SKM-1 treated with dmso at 0.1 percent for 144 hours (cell line): ENCODE data around the gene SCAMP4.

Source experiments
- DNase-seq: peaks from one replicate; lab custom pipeline; 2025; ENCODE audit not compliant: unreplicated experiment; lab: John Stamatoyannopoulos, UW

Gene SCAMP4

DNA sequence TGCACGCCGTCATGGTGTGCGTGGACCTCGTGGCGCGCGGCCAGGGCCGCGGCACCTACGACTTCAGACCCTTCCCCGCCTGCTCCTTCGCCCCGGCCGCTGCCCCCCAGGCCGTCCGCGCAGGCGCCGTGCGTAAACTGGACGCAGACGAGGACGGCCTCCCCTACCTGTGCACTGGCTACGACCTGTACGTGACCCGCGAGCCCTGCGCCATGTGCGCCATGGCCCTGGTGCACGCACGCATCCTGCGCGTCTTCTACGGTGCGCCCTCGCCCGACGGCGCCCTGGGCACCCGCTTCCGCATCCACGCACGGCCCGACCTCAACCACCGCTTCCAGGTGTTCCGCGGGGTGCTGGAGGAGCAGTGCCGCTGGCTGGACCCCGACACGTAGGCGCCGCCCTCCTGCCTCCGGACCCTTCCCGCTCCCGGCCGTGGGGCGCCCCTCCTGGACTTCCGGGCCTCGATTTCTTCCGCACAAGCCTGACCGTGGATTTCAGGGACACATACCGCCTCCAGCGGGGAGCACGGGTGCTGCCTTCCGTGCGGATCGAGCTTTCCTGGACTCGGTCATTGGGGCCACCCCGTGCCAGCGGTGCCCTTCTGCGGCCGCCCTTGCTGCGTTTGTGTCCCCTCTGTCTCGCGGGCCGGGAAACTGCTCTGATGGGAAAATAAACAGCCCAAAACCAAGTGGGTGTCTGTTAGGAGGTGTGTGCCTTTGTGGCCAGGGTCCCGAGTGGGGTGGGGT lies 7.7 kb downstream of the SCAMP4 start:
- DNase-seq = no peak

DNA sequence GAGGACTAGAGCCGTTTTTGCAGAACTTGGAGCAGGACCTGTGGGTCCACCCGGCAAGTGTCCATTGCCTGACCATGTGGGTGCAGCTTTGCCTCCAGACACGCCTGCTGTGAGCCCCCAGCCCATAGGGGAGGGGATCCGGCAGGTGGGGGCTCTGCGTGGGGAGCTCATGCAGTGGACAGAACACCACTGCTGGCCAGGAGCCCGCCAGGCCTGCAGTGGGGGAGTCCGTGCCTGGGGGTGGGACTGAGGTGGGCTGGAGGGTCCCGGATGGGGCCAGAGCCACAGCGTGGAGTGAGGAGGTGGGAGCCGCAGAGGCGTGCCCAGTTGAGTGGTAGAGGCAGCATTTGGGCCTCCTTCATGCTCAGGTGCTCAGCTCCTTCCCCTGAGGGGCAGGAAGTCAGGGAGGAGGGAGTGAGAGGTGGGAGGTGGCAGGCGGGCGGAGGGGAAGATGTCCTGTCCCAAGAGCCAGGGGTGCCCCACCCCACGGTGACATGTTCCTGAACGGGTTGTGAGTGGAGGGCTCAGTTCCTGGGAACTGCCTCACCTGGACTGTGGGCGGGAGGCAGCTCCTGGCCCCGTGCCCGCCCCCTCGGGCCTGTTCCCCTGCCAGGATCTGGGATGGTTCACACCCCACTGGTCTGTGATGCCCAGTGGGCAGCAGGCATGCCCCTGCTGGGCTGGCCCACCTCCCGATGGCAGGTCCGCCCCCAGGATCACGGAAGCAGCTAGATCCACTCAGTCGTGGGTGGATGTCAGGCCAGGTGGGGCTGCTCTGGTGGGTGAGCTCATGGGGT lies 8.8 kb downstream of the SCAMP4 start:
- DNase-seq = no peak

DNA sequence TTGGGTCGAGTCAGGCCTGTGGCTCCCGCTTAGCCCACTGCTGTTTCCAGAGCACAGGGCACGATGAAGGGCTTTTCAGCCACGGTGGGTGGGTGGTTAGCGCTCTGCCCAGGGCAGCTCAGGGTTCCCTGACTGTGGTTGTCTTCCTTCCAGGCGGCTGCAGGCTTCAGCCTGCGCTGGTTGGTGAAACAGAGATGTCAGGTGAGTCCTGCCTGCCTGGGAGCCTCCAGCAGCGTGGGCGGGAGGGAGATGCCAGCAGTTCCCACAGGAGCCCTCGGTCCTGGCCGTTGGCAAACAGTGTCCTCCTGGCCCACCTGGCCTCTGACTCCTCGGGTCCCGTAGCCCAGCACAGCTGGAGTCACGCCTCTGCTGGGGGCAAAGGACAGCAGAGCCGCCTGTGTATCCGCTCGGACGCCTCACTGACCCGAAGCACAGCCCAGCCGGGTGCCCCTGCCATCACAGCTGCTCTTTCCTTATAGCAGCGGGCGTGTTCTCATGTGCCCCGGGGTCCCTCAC lies 9.7 kb downstream of the SCAMP4 start:
- no peak for DNase-seq

DNA sequence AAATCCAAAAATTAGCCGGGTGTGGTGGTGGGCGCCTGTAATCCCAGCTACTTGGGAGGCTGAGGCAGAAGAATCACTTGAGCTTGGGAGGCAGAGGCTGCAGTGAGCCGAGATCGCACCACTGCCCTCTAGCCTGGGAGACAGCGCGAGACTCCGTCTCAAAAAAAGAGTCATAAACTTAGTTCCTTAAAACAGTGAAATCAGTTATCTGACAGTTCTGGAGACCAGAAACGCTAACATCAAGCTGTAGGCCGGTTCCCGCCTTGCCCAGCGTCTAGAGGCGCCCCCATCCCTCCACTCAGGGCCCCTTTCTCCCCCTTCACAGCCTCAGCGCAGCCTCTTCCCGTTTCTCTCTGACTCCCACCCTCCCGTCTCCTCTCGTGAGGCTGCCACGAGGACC lies 11.9 kb downstream of the SCAMP4 start:
- DNase-seq = no peak

DNA sequence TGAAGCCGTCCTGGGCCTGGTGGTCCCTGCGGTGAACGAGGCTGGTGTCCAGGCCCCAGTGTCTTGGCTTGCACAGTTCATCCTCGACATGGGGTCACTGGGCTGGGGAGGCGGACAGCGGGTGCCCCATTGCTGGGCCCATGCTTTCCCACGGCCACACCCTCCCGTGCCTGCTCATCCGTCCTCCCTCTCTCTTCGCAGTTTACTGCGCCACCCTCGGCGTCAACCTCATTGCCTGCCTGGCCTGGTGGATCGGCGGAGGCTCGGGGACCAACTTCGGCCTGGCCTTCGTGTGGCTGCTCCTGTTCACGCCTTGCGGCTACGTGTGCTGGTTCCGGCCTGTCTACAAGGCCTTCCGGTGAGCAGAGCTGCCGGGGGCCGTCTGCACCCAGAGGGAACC lies 12.7 kb downstream of the SCAMP4 start:
- DNase-seq = no peak

DNA sequence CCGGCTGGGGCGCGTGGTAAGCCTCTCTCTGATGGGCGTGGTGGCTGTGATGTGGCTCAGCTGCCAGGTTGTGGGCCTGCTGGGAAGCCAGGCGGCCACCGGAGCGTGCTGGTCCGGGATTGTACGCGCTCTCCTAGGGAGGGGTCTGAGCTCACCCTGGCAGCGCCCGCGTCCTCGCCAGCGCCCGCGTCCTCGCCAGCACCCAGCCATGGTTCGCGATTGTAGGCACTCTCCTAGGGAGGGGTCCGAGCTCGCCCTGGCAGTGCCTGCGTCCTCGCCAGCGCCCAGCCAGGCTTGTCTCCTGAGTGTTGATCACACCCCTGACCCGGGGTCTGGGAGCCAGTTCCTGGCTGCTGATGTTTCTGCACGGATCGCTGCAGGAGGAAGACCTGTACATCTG lies 13.8 kb downstream of the SCAMP4 start:
- no peak for DNase-seq

DNA sequence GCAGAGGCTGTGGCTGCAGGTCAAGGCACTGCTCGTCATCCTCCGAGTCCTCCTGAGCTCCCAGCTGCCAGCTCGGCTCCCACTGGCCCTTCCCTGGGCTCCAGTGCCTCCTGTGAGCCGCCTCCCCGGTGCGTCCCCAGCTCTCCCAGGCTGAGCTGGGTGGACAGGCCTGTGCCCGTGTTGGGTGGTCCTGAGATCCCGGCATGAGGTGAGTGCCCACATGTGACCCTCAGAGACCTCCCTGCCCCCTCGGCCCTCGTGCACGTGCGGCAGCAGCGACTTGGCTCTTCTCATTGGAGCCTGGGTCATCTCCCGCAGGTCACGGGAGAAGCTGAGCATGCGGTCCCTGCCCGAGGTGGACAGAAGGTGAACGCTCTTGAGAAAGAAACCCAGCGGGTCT lies 15.4 kb downstream of the SCAMP4 start:
- DNase-seq = no peak

DNA sequence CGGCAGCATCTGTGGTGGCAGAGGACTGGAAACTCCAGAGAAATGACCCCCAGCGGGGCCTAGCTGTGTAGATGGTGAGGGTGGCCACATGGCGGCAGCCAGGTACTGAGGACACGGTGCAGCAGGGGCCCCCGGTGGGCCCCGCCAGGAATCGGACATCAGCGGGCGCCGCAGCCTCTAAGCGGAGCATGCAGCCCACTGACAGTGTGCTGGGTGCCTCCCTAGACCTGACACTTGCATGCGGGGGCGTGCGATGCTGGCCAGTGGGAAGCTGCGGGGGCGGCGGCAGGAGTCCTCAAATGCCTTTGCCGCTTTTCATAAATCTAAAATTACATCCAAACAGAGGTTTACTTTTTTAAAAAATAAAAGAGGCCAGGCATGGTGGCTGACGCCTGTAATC lies 16.1 kb downstream of the SCAMP4 start:
- DNase-seq = no peak

DNA sequence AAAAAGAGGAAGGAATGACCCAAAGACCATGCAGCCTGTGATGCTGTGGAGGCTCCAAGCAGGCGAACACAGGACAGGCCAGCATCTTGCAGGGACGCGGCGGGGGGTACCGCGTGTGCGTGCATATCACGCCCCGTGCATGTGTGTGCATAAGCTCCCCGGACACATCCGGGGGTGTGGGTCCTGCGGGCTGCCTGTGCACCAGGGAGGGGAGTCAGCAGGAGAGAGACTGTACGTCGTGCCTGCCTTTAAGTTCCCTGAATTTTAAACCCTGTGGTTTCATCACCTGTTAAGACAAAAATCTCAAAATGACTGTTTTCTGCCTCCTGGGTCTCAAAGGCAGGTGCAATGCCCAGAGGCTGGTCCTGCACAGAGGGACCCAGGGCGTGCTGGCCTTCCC lies 16.6 kb downstream of the SCAMP4 start:
- DNase-seq = no peak

DNA sequence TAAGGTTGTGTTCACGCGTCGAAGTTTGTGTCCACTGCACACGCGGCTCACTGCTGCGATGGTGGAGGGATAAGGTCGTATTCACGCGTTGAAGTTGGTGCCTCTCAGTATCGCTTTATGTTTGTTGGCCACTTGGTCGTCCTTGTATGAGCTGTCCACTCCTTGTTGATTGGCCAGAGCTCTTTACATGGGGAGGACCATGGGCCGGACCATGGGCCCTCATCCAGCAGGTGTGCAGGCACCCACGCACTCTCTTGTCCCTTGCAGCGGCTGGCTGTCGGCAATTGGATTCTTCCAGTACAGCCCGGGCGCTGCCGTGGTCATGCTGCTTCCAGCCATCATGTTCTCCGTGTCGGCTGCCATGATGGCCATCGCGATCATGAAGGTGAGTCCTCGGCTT lies 17.6 kb downstream of the SCAMP4 start:
- DNase-seq = no peak

DNA sequence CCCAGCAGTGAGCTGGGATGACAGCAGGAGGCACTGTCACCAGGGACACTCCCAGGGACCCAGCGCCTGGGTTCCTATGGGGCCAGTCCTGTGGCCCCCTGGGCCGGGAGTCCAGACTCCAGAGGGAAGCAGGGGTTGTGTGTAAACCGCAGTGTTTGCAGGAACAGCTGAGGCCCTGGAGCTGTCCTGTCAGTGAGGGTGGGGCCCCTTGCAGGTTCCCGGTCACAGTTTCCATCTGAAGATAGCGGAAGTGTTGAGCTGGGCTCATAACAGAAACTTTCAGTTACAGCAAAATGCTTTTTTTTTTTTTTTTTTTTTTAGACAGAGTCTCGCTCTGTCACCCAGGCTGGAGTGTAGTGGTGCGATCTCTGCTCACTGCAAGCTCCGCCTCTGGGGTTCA lies 18.1 kb downstream of the SCAMP4 start:
- no peak for DNase-seq

DNA sequence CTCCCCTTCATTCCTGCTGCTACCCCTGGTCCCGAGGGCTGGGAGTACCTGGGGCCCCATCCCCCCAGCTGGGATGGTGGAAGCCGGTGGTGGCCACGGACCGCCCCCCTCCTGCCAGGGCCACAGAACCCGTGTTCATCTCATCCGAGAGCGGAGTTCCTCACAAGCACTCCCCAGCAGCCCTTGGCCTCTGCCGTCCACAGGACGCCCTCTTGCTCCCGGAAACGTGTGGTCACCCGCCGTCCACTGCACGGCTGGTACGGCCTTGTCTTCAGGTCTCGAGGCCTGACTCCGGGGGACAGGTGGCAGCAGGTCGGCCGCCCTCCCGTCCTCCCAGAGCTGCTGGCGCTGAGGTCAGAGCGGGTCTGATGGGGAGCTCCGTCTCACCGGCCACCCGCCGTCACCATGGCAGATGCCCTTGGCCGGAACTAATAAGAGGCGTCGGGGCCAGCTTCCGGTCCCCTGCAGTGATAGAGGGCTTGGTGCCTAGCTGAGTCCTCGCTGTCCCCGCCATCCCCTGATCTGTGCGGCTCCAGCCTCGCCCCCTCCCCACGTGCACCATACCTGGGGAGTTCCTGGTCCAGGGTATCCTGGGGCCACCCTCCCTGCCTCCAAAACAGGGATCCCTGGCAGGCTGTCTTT lies 19.2 kb downstream of the SCAMP4 start:
- DNase-seq = no peak

DNA sequence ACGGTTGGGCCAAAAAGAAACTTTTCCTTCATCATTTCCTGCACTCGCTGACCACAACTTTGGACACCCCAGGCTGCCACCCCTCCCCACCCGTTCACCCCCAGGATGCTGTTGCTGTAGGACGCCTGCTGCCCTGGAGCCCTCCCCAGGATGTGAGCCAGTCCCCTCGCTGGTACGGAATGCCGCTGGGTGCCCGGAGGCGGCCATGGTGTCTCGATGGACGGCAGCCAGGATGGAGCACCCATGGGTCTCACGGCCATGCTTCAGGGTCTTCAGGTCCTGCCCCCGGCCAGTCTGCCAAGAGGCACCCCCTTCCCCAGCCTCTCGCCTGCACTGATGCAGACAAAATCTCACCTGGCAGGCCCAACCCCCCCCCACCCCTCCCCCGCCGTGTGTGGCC lies 20.3 kb downstream of the SCAMP4 start:
- no peak for DNase-seq

DNA sequence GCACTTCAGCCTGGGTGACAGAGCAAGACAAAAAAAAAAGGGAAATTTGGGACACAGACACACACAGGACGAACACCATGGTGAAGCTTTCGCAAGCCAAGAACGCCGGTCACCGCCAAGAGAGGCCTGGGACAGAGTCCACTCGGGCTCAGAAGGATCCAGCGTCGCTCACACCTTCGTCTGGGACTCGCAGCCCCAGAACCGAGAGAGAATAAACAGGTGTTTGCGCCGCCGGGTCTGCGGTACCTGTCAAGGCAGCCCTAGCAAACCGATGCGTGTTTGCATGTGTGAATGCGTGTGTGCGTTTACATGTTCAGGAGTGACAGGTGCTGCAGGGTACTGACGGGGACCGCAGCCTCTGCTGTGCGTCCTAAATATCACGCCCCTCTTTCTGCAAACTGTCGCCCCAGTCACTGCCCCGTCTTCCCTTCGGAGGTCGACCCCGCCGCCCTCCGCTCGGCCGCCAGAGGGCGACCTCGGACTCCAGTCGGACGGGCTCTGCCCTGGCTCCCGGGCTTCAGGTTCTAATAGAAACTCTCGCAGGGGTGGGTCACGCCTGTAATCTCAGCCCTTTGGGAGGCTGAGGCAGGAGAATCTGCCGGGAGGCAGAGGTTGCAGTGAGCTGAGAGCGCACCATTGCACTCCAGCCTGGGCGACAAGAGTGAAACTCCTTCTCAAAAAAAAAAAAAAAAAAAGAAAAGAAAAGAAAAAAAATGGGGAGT lies 24.0 kb downstream of the SCAMP4 start:
- DNase-seq = no peak

DNA sequence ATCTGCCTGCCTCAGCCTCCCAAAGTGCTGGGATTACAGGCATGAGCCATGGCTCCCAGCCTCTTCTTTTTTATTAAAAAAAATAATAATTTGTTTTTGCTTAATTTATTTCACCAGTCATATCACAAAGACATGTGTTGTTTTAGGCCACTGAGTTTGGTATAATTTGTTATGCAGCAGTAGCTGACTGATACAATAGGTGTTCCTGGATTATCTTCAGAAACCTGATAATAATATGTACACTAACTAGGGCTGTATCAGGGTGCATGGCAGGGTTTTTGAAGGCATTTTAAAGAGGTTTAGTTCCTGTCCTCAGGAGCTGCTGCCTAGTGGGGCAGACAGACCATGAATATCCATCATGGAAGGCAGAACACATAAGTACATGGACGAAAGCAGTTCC lies 26.2 kb downstream of the SCAMP4 start:
- no peak for DNase-seq

DNA sequence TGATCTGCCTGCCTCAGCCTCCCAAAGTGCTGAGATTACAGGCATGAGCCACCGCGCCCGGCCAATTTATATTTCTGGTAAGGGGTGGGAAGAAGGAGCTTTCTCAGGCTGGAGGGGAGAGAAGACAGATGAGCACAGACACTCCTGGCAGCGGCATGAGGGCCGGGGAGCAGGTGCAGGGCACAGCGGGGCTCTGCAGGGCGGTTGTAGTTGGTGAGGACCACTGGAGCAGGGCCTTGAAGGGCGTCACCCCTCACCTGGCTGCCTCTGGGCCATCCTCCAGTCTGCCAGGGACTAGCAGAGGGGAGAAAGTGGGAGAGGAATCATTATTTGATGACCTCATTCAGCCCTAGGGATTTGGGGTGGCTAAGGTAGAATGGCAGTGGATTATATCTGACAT lies 27.2 kb downstream of the SCAMP4 start:
- no peak for DNase-seq

DNA sequence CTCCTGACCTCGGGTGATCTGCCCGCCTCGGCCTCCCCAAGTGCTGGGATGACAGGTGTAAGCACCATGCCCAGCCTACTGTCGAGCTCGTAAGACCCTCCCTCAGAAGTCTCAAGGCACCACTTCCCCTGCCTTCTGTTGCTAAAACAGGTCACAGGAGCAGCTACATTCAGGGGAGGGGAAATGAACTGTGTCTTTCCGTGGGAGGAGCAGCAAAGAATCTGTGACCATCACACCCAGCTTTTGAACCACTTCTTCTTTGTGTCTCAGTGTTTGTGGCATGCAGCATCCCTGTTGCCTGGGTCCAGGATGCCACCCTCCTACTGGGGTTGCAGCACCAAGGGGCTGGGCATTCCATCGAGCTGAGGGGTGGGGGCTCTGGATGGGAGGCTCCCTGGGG lies 28.0 kb downstream of the SCAMP4 start:
- no peak for DNase-seq

DNA sequence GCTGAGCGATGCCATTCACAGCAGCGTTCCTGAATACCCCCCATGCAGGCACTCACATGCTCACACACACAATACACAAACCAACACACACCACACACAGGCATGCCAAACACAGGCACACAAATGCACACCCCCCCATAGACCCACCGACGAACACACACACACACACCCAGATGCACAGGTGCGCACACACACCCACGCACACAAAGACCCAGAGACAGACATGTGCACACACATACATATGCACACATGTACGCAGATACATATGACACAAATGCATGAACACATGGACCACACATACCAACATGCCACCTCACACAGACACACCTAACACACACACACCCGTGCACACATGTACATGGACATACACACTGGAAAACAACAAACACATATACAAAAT lies 28.7 kb downstream of the SCAMP4 start:
- DNase-seq = no peak

DNA sequence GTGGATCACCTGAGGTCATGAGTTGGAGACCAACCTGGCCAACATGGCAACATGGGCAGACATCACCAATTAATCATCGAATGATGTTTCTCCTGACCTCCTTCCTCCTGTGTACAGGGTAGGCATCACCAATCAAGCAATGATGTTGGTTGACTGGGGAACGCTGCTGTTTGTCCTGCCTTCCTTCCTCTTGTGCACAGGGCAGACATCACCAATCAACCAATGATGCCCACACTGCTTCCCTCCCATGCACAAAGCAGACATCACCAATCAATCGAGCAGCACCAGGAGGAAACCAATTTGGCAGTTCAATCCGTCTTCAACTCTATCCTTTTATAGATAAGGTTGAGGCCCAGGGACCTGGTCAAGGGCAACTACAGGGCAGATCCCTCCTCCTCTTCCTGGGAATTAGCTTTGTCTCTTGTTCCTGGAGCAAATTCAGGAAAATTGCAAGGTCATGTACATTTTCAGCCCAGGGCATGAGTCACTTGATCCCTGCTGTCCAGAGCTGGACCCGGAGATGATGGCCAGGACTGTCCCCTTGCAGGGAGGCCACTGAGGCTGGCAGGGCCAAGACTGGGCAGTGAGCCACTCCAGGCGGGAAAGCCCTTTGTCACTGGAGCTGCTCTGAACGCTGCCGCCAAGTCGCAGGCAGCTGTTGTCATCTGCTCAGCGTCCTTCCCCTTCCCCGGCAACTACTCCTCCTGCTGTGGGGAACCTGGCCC lies 30.4 kb downstream of the SCAMP4 start:
- no peak for DNase-seq

DNA sequence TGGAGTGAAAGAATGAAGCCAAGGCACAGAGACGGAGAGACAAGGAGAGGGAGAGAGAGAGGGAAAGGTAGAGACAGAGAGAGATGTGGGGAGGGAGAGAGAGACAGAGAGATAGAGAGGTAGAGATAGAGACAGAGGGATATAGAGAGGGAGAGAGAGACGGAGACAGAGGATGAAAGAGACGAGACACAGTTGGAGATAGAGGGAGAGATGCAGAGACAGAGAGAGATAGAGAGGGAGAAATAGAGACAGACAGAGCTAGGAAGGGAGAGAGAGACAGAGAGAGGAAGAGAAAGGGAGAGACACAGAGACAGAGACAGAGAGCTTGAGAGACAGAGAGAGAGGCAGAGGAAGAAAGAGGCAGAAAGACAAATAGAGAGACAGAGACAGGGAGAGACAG lies 31.2 kb downstream of the SCAMP4 start:
- no peak for DNase-seq
